GM21717 (cell line): ENCODE results near the gene PPARA.

Source experiments
- ATAC-seq: cut with Tn5 transposase; IDR thresholded peaks from one replicate; pipeline ENCODE4 v1.9.1; 2021; ENCODE audit warnings: mild to moderate bottlenecking, moderate library complexity; ENCODE audit not compliant: unreplicated experiment

The PPARA gene

DNA sequence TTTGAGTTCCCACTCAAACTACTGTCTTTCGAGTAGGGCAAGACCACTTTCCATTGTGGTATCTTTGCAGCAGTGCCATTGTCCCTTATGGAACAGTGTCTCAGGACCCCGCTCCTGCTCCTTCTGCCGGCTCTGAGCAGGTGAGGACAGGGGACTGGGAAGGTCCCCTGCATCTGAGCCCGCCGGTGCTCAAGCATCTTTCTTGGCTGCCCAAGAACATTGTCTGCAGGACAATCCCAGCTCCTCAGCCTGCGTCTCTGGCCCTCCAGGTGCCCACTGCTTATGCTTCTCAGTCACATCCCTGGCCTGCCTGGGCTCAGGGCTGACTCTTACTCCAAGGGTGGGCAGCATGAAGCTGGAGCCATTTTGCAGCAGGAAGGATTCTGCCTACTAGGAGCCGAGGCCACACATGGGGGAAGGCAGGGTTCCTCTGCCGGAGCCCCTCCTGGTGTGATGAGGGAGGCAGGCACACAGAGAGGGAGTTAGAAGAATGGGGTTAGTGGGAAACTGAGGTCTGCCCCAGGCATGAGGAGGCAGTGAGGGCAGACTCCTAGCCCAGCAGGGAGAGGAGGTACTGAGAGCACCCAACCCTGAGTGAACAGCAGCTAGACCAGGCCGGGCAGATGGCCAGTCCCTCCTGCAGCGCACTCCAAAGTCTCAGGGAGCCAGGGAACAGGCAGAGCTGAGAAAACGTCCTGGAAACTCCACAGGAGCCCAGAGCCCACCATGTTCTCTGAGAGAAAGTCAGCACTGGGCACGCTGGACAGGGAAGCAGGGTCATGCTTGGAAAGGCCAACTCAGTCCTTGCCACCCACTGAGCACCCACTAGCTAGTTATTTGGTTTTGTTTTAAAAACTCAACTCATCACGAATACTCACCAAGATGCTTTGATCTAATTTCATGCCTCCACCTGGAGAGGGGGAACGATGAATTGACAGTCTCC is 7.5 kb upstream of the PPARA start:
- no peak for ATAC-seq

- ATAC-seq: no peak
Observed at GRCh38 chr22:46143491-46144147, 6.7 kb upstream of the PPARA start.

DNA sequence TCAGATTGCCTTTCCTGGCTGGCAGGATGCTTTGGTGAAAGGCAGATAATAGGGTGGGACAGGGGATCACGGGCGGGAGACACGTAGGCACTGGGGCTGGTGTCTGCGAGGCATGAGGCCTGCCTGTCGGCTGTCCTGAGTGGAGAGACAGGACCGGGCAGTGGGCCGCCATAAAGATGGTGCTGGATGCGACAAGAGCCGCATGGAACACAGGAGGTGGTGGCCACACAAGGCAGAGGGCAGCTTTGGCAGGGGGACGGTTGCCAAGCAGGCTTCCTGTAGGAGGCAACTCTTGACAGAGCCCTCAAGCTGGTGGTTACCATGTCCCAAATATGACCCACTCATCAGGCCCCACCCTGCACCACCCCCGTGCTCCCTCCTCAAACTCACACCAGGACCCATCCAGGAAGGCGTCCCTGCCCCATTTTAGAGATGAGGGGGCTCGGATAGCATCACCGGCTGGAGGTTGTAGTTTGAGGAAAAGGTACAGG is 4.9 kb upstream of the PPARA start:
- ATAC-seq: no peak

DNA sequence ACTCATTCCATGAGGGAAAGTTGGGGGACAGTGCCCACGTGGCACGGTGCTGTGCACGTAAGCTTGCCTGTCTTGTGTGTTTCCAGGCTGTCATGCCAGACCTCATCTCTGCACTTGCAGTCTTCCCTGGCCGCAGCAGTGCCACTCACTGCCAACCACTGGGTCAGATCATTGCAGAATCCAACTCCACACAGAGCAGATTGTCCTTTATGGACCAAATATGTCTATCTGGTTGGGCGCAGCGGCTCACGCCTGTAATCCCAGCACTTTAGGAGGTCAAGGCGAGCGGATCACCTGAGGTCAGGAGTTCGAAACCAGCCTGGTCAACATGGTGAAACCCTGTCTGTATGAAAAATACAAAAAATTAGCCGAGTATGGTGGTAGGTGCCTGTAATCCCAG is 4.4 kb upstream of the PPARA start:
- ATAC-seq: no peak

- no peak for ATAC-seq
Observed at GRCh38 chr22:46146329-46146728, 4.0 kb upstream of the PPARA start.

GRCh38 chr22:46147061-46147460 is 3.3 kb upstream of the PPARA start:
- no peak for ATAC-seq

- ATAC-seq: no peak
Observed at GRCh38 chr22:46147471-46148267, 2.7 kb upstream of the PPARA start.

GRCh38 chr22:46148336-46148735 is 2.0 kb upstream of the PPARA start:
- ATAC-seq: no peak

GRCh38 chr22:46148816-46149511 is 1.4 kb upstream of the PPARA start:
- ATAC-seq: no peak

GRCh38 chr22:46149512-46150033 is 753 bp upstream of the PPARA start:
- ATAC-seq: no peak

GRCh38 chr22:46150655-46151477 is 540 bp downstream of the PPARA start:
- peak; percentile 31 for ATAC-seq

DNA sequence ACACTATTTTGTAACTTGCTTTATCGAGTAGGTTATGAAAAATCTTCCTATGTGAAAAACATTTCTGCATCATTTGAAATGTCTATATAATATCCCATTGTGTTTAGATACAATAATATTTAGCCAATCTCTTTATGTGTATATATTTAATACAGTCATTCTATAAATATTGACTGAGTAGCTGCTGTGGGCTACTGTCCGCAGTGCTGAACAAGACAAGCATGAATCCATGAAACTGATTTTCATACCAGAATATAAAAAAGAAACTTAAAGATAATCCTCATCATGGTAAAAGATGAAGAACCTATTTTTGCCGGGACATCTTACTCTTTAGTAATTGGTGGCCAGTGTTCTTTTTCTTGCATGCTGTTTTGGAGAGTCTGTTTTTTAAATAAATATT is 3.6 kb downstream of the PPARA start:
- ATAC-seq: no peak

GRCh38 chr22:46156031-46156430 is 5.7 kb downstream of the PPARA start:
- no peak for ATAC-seq

- no peak for ATAC-seq
Observed at GRCh38 chr22:46158283-46158682, 8.0 kb downstream of the PPARA start.

GRCh38 chr22:46159212-46159611 is 8.9 kb downstream of the PPARA start:
- no peak for ATAC-seq

GRCh38 chr22:46159777-46160176 is 9.5 kb downstream of the PPARA start:
- ATAC-seq: no peak

- no peak for ATAC-seq
Observed at GRCh38 chr22:46162285-46162684, 12.0 kb downstream of the PPARA start.

DNA sequence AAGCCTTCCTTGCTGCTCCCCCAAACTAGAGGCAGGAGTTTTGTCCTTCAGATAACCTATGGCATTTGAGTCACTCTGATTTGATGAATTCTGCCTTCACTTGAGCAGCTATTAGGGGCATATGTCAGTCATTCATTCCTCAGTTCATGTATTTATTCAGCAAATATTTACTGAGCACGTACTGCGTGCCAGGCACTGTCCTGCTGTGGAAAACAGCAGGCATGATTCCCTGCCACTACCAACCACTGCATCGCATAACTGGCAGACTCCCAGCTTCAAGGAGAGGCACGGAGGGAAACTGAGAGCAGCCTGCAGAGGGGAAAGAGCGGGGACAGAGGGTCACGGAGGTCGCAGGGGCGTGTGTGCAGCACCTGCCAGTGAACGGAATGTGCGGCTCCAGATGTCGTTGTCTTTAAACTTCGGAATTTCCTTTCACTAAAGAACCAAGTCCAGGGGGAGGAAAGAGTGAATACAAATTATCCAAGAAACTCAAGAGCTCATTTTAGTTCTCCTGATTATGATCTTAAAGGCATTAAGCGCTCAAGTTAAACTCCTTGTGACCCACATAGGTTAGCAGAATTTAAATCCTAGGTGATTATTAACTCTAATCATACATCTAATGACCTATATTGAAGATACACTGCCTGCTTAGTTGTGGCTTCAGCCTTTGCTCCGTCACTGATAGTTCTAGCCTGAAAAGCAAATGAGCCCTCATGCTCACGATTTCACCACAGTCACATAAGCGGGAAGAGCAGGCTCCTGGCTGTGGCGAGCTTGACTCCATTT is 12.6 kb downstream of the PPARA start:
- ATAC-seq: no peak

- no peak for ATAC-seq
Observed at GRCh38 chr22:46163557-46163888, 13.2 kb downstream of the PPARA start.
